OCI-LY7 (cell line): ENCODE data around the gene GNB4. TPM values are rescaled to one million over a fixed set of nuclear protein-coding genes. Genes with fewer than 3 reads are reported as not detected.

Experiments
- BruUV-seq: library from RNA; stranded (reverse); fragments of 400-500 nt; replicated peaks from 2 replicates; lab custom pipeline; 2021; lab: Mats Ljungman, UMichigan
- CTCF ChIA-PET: fragments of 300-600 bp; sonication (Branson Sonifier 250); formaldehyde crosslinking; loops from one replicate; lab custom pipeline; 2022; ENCODE audit warnings: antibody characterized with exemption; ENCODE audit not compliant: unreplicated experiment; lab: Charles Lee
- POLR2A ChIA-PET: fragments of 300-600 bp; sonication (Branson Sonifier 250); formaldehyde crosslinking; loops from one replicate; lab custom pipeline; 2022; ENCODE audit warnings: antibody characterized with exemption; lab: Charles Lee
- DNase-seq: peaks from one replicate; pipeline ENCODE4 v3.0.0-alpha.2; 2015; ENCODE audit warnings: low spot score
- H2AFZ ChIP-seq: fragments of 200-600 bp; sonication (generic), shearing (Covaris generic); 2 replicates; pipeline ENCODE4 v1.6.1; 2014; ENCODE audit warnings: mild to moderate bottlenecking, antibody characterized with exemption, low read length, moderate library complexity
- H3K27ac ChIP-seq: fragments of 200-600 bp; sonication (generic); 2 replicates; pipeline ENCODE4 v1.5.1; 2014; ENCODE audit warnings: mixed run types, low read depth, mild to moderate bottlenecking, moderate library complexity, low read length, inconsistent platforms; ENCODE audit not compliant: poor library complexity, severe bottlenecking
- H3K36me3 ChIP-seq: fragments of 200-600 bp; sonication (generic); 2 replicates; pipeline ENCODE4 v1.6.1; 2014; ENCODE audit warnings: mild to moderate bottlenecking, antibody characterized with exemption, low read length, moderate library complexity, mixed read lengths; ENCODE audit not compliant: insufficient read depth
- H3K4me1 ChIP-seq: fragments of 200-600 bp; sonication (generic); 2 replicates; pipeline ENCODE4 v1.5.1; 2014; ENCODE audit warnings: mild to moderate bottlenecking, low read length; ENCODE audit not compliant: insufficient read depth, poor library complexity, severe bottlenecking
- H3K4me2 ChIP-seq: fragments of 200-600 bp; sonication (generic); 2 replicates; pipeline ENCODE4 v1.6.1; 2014; ENCODE audit warnings: mild to moderate bottlenecking, low read length
- H3K4me3 ChIP-seq: fragments of 200-600 bp; sonication (generic); 2 replicates; pipeline ENCODE4 v1.5.1; 2014; ENCODE audit warnings: mild to moderate bottlenecking, low read depth, low read length; ENCODE audit not compliant: poor library complexity, severe bottlenecking
- H3K79me2 ChIP-seq: fragments of 200-600 bp; sonication (generic); 2 replicates; pipeline ENCODE4 v1.6.1; 2016; ENCODE audit warnings: low read depth, mild to moderate bottlenecking, low read length, moderate library complexity, mixed read lengths; ENCODE audit not compliant: insufficient read depth
- H3K9me2 ChIP-seq: fragments of 200-600 bp; sonication (generic); 2 replicates; pipeline ENCODE4 v1.6.1; 2016; ENCODE audit warnings: mild to moderate bottlenecking, low read length, mixed read lengths; ENCODE audit not compliant: insufficient read depth
- H3K9me3 ChIP-seq: fragments of 200-600 bp; sonication (generic); 2 replicates; pipeline ENCODE4 v1.6.1; 2014; ENCODE audit warnings: mild to moderate bottlenecking, mixed run types, low read length, mixed read lengths
- H4K20me1 ChIP-seq: fragments of 200-600 bp; sonication (generic); 2 replicates; pipeline ENCODE4 v1.6.1; 2014; ENCODE audit warnings: mild to moderate bottlenecking, antibody characterized with exemption, low read length, moderate library complexity, mixed read lengths; ENCODE audit not compliant: insufficient read depth
- CTCF ChIP-seq: fragments of 200-600 bp; sonication (generic); conservative IDR thresholded peaks from 2 replicates; pipeline ENCODE4 v1.5.1; 2014; ENCODE audit warnings: mild to moderate bottlenecking, antibody characterized with exemption, low read length, moderate library complexity, mixed read lengths
- EZH2phosphoT487 ChIP-seq: fragments of 200-600 bp; sonication (generic); IDR thresholded peaks from 2 replicates; pipeline ENCODE4 v1.6.1; 2018; ENCODE audit warnings: low read depth, borderline replicate concordance, mild to moderate bottlenecking, mixed run types, antibody characterized with exemption, low read length, moderate library complexity, mixed read lengths
- intact Hi-C: fragments of 100-400 bp; cut with micrococcal nuclease; formaldehyde crosslinking; loops from one replicate; pipeline ENCODE4 v1.10.0; 2022; ENCODE audit not compliant: unreplicated experiment
- total RNA-seq, 2 experiments: library from RNA; depleted of rRNA in 1 of 2; stranded (reverse); fragments of >200 nt in 1 of 2; shearing (Covaris generic) in 1 of 2; gene quantifications; 2 replicates each; pipeline ENCODE4 v1.2.3, GENCODE V29; 2014 to 2022

The GNB4 gene
- total RNA-seq, 2 experiments from 2014 or later: 3.7 to 9.5 TPM

GRCh38 chr3:179432021-179432420, 19.2 kb downstream of the GNB4 start:
- no peaks in the 10 kb centered on the region for H3K9me3 ChIP-seq
- H3K79me2 ChIP-seq: no peaks in the 10 kb centered on the region
- H4K20me1 ChIP-seq: no peaks in the 10 kb centered on the region
- H3K27ac ChIP-seq: no peak overlapping the region
- DNase-seq: peak; percentile 71
- peak overlapping the region; percentile 72 for H3K4me2 ChIP-seq
- intact Hi-C loops: no loop called here
- ChIA-PET CTCF (no interaction called here), POLR2A (interaction anchor here (0.5 to 2.4 kb wide), 9 partner anchors 11 to 461 kb away, joined by 3 to 6 read pairs (median 3); no protein-coding TSS in a partner anchor)
- H3K36me3 ChIP-seq: no peaks in the 10 kb centered on the region
- H3K9me2 ChIP-seq: no peaks in the 10 kb centered on the region
- peak overlapping the region; percentile 14 for H3K4me3 ChIP-seq
- BruUV-seq: no TSS peak
- no peak for TF ChIP-seq EZH2phosphoT487
- TF ChIP-seq CTCF: no peak
- peak overlapping the region; percentile 3; the same call in 1 of the 2 replicates for H2AFZ ChIP-seq
- H3K4me1 ChIP-seq: peaks cover 23% of the 10 kb centered on the region

- H3K27ac ChIP-seq: no peak overlapping the region
- no peak overlapping the region for H3K4me2 ChIP-seq
- DNase-seq: no peak
- no TSS peak for BruUV-seq
- no peaks in the 10 kb centered on the region for H3K9me3 ChIP-seq
- H3K4me1 ChIP-seq: peaks cover 16% of the 10 kb centered on the region
- H3K36me3 ChIP-seq: no peaks in the 10 kb centered on the region
- H4K20me1 ChIP-seq: no peaks in the 10 kb centered on the region
- H3K9me2 ChIP-seq: no peaks in the 10 kb centered on the region
- POLR2A ChIA-PET: interaction anchor here (0.6 to 2.4 kb wide), 7 partner anchors 8 to 331 kb away, joined by 3 to 6 read pairs (median 4); no protein-coding TSS in a partner anchor
- CTCF ChIA-PET: no interaction called here
- no peak for TF ChIP-seq CTCF
- no peak for TF ChIP-seq EZH2phosphoT487
- no peak overlapping the region for H3K4me3 ChIP-seq
- no peak overlapping the region for H2AFZ ChIP-seq
- intact Hi-C loops: no loop called here
- no peaks in the 10 kb centered on the region for H3K79me2 ChIP-seq
Observed at GRCh38 chr3:179430277-179430870, 20.9 kb downstream of the GNB4 start.
